SK-N-MC (cell line): ENCODE data around the gene ADCY2.

Experiments used
- EZH2 ChIP-seq: fragments of 200-600 bp; sonication (generic); IDR thresholded peaks from one replicate; pipeline ENCODE4 v1.6.1; 2017; ENCODE audit warnings: antibody characterized with exemption
- POLR2AphosphoS5 ChIP-seq: IDR thresholded peaks from 2 replicates; pipeline ENCODE4 v1.6.1; 2012; ENCODE audit warnings: mild to moderate bottlenecking, low read depth, low read length, borderline replicate concordance

- TF ChIP-seq POLR2AphosphoS5, result no peak
- TF ChIP-seq EZH2, result no peak
Measured at GRCh38 chr5:7664208-7664607, 268.3 kb downstream of the ADCY2 start.
